GM18861 (cell line): ENCODE data around the gene SFMBT2.
"Not testable (repeated sequence)": the region's sequence is repeated elsewhere in the genome, so short reads cannot be mapped to it uniquely, and the experiment has no call there.

Experiments
- ATAC-seq: cut with Tn5 transposase; IDR thresholded peaks from one replicate; pipeline ENCODE4 v1.9.1; 2021; ENCODE audit not compliant: unreplicated experiment

SFMBT2 gene

GRCh38 chr10:7302392-7302906 is 108.4 kb downstream of the SFMBT2 start:
- no peak for ATAC-seq

GRCh38 chr10:7301006-7301778 is 109.6 kb downstream of the SFMBT2 start:
- ATAC-seq: no peak

- ATAC-seq: no peak
These were observed 110.4 kb downstream of the SFMBT2 start for GRCh38 chr10:7300384-7300971.

GRCh38 chr10:7299601-7300325 is 111.1 kb downstream of the SFMBT2 start:
- not testable (repeated sequence) for ATAC-seq

GRCh38 chr10:7298495-7298894 is 112.3 kb downstream of the SFMBT2 start:
- no peak for ATAC-seq

- ATAC-seq: no peak
These were observed 113.7 kb downstream of the SFMBT2 start for GRCh38 chr10:7297094-7297493.

- no peak for ATAC-seq
These were observed 114.2 kb downstream of the SFMBT2 start for GRCh38 chr10:7296648-7297047.

GRCh38 chr10:7296076-7296475 is 114.8 kb downstream of the SFMBT2 start:
- no peak for ATAC-seq

- ATAC-seq: no peak
These were observed 117.4 kb downstream of the SFMBT2 start for GRCh38 chr10:7293378-7293920.

- no peak for ATAC-seq
These were observed 119.2 kb downstream of the SFMBT2 start for GRCh38 chr10:7291487-7292270.

- ATAC-seq: no peak
These were observed 122.7 kb downstream of the SFMBT2 start for GRCh38 chr10:7288060-7288690.

- ATAC-seq: no peak
These were observed 123.5 kb downstream of the SFMBT2 start for GRCh38 chr10:7287377-7287776.

- ATAC-seq: no peak
These were observed 125.1 kb downstream of the SFMBT2 start for GRCh38 chr10:7285522-7286322.

GRCh38 chr10:7283246-7283645 is 127.6 kb downstream of the SFMBT2 start:
- ATAC-seq: no peak

- no peak for ATAC-seq
These were observed 128.4 kb downstream of the SFMBT2 start for GRCh38 chr10:7282457-7282856.

GRCh38 chr10:7281429-7281828 is 129.4 kb downstream of the SFMBT2 start:
- no peak for ATAC-seq

GRCh38 chr10:7279303-7279702 is 131.5 kb downstream of the SFMBT2 start:
- ATAC-seq: no peak

GRCh38 chr10:7277867-7278266 is 133.0 kb downstream of the SFMBT2 start:
- ATAC-seq: no peak

- no peak for ATAC-seq
These were observed 133.4 kb downstream of the SFMBT2 start for GRCh38 chr10:7277432-7277831.
